Endothelial cell (in vitro differentiated cells): Measurements from ENCODE around the gene PEPD. TPM values are rescaled to one million over a fixed set of nuclear protein-coding genes. Genes with fewer than 3 reads are reported as not detected.

ENCODE experiments used
- DNase-seq: peaks from one replicate; pipeline ENCODE4 v3.0.0; 2021; ENCODE audit warnings: low spot score
- H3K27ac Mint-ChIP-seq: one replicate; pipeline ENCODE4 v1.8.0; 2021; ENCODE audit warnings: mixed read lengths, inconsistent platforms; ENCODE audit not compliant: unreplicated experiment
- H3K27me3 Mint-ChIP-seq: one replicate; pipeline ENCODE4 v1.8.0; 2021; ENCODE audit warnings: mild to moderate bottlenecking, moderate library complexity, mixed read lengths, inconsistent platforms; ENCODE audit not compliant: unreplicated experiment
- H3K36me3 Mint-ChIP-seq: one replicate; pipeline ENCODE4 v1.8.0; 2021; ENCODE audit warnings: mild to moderate bottlenecking, low read depth, mixed read lengths, inconsistent platforms; ENCODE audit not compliant: unreplicated experiment
- H3K4me1 Mint-ChIP-seq: one replicate; pipeline ENCODE4 v1.8.0; 2021; ENCODE audit warnings: mild to moderate bottlenecking, mixed read lengths, inconsistent platforms; ENCODE audit not compliant: unreplicated experiment
- H3K4me3 Mint-ChIP-seq: one replicate; pipeline ENCODE4 v1.8.0; 2021; ENCODE audit warnings: mild to moderate bottlenecking, mixed read lengths, inconsistent platforms; ENCODE audit not compliant: unreplicated experiment
- H3K9me3 Mint-ChIP-seq: one replicate; pipeline ENCODE4 v1.8.0; 2021; ENCODE audit warnings: mixed read lengths, inconsistent platforms; ENCODE audit not compliant: unreplicated experiment
- total RNA-seq: library from RNA; stranded (reverse); fragmentation: NEBNext Ultra II Directional; extraction: Animal tissue kit (Norgen Biotek cat#: 25700); gene quantifications from one replicate; pipeline ENCODE4 v1.2.1, GENCODE V29; 2021; ENCODE audit not compliant: unreplicated experiment
- TF ChIP-seq, protein P1 (sequence below): fragments of 200-600 bp; sonication (generic); IDR thresholded peaks from one replicate; pipeline ENCODE4 v1.5.0; 2021; ENCODE audit warnings: antibody characterized with exemption; ENCODE audit not compliant: unreplicated experiment

PEPD gene
- total RNA-seq, 1 donor from 2014 or later, result 40.5 TPM

DNA sequence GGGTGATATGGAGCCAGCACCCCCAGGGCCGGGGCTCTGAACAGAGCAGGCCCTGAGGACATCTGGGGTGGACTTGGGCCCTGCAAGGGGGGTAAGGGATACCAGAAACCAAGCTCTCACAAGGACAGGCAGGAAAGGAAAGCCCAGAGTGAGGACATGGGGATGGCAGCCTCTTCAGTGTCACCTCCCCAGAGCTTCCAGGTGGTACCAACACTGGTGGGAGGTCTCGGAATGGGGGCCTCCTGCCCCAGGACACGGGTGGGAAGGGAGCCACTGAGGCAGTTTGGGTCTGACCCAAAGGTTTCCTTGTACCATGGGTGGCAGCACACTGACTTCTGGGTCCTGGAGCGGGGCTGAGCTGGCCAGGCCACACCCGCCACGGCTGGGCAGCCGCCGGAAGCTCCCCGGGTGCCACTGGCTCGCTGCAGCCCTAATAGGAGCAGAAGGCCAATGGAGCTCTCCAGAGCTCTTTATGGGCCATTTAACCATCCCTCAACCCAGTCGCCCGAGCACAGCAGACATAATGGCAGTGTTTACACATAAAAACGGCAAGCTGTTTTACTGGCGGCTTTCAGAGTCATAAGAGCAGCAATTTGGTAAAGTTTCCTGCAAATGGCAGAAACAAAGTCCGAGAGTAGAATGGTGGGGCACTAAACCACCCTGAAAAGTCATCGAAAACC is 59.3 kb downstream of the PEPD start:
- Mint-ChIP-seq H3K4me1 (no peaks in the 10 kb centered on the region), H3K36me3 (peaks cover 6% of the 10 kb centered on the region), H3K4me3 (no peak overlapping the region), H3K9me3 (no peaks in the 10 kb centered on the region), H3K27me3 (peaks cover 2% of the 10 kb centered on the region), H3K27ac (no peak overlapping the region)
- TF ChIP-seq, protein P1, sequence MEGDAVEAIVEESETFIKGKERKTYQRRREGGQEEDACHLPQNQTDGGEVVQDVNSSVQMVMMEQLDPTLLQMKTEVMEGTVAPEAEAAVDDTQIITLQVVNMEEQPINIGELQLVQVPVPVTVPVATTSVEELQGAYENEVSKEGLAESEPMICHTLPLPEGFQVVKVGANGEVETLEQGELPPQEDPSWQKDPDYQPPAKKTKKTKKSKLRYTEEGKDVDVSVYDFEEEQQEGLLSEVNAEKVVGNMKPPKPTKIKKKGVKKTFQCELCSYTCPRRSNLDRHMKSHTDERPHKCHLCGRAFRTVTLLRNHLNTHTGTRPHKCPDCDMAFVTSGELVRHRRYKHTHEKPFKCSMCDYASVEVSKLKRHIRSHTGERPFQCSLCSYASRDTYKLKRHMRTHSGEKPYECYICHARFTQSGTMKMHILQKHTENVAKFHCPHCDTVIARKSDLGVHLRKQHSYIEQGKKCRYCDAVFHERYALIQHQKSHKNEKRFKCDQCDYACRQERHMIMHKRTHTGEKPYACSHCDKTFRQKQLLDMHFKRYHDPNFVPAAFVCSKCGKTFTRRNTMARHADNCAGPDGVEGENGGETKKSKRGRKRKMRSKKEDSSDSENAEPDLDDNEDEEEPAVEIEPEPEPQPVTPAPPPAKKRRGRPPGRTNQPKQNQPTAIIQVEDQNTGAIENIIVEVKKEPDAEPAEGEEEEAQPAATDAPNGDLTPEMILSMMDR, result no peak
- no peak for DNase-seq

DNA sequence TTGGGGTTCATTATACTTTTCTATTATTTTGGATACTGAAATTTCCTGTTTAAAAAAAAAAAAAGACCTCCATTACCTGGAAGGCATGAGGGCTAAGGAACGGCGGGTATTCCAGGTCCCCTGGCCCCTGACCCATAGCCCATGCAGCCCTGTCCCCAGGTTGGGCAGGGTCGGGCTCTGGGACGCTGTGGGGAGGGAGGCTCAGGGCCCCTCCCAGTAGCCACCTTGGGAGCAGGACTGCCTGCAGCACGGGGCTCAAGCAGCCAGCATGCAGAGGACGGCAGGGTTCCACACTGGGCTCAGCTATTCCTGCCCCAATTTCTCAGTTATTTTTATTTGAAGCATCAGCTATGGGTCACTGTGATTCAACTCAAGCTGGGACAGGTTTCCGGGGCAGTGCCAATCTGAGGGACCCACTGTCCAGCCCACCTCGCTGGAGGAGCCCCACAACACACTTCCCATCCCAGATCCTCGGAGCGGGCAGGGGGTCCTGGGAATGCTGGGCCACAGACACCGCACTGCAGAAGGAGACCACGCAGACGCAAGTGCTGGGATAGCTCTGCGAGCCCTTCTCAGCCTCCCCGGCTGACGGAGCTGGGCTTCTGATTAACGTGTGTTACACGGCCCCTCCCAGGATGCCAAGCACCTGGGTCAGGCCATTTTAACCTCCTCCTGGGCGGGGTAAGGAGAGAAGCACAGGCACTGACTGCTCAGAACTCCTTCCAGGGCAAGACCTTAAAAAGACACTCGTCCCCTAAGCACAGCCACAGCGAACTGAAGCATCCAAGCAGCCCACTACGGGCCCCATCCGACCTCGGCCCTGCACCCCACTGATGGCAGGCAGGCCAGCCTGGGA is 60.1 kb downstream of the PEPD start:
- TF ChIP-seq, protein P1, result no peak
- Mint-ChIP-seq H3K27ac (no peak overlapping the region), H3K9me3 (no peaks in the 10 kb centered on the region), H3K4me3 (no peak overlapping the region), H3K4me1 (no peaks in the 10 kb centered on the region), H3K36me3 (peaks cover 6% of the 10 kb centered on the region), H3K27me3 (peaks cover 2% of the 10 kb centered on the region)
- no peak for DNase-seq

DNA sequence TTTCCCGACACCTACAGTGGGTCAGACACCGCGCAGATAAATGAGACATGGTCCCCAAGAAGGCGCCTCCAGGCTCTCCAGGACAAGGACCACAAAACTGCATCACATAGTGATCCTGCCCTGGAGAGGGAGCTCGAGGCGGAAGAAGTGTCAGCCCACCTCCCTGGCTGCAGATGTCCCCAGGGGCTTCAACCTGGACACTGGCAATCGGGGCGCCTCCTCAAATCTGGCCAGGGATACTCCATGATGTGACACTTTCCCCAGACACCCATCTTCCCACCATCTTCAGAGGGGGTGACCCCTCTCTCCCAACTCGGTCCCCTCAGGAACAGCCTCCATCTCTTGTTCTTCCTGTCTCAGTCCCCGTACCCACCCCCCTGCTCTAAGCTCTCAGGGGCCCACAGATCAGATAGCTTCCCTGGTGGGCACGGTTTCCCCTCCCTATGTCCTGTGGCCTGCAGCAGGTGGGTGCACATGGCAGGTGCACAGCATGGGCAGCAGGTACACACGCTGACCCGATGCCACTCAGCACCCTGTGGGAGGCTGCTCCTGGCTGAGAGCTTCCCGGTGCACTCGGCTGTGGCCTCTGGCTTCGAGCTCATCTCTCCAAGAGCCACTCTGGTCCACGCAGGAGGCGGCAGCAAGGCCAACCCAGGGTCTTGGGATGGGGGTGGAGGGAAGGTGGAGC is 61.2 kb downstream of the PEPD start:
- H3K9me3 Mint-ChIP-seq, result no peaks in the 10 kb centered on the region
- TF ChIP-seq, protein P1, result no peak
- H3K36me3 Mint-ChIP-seq, result peaks cover 6% of the 10 kb centered on the region
- H3K4me3 Mint-ChIP-seq, result no peak overlapping the region
- no peak for DNase-seq
- no peak overlapping the region for H3K27ac Mint-ChIP-seq
- H3K4me1 Mint-ChIP-seq, result no peaks in the 10 kb centered on the region
- peaks cover 2% of the 10 kb centered on the region for H3K27me3 Mint-ChIP-seq

DNA sequence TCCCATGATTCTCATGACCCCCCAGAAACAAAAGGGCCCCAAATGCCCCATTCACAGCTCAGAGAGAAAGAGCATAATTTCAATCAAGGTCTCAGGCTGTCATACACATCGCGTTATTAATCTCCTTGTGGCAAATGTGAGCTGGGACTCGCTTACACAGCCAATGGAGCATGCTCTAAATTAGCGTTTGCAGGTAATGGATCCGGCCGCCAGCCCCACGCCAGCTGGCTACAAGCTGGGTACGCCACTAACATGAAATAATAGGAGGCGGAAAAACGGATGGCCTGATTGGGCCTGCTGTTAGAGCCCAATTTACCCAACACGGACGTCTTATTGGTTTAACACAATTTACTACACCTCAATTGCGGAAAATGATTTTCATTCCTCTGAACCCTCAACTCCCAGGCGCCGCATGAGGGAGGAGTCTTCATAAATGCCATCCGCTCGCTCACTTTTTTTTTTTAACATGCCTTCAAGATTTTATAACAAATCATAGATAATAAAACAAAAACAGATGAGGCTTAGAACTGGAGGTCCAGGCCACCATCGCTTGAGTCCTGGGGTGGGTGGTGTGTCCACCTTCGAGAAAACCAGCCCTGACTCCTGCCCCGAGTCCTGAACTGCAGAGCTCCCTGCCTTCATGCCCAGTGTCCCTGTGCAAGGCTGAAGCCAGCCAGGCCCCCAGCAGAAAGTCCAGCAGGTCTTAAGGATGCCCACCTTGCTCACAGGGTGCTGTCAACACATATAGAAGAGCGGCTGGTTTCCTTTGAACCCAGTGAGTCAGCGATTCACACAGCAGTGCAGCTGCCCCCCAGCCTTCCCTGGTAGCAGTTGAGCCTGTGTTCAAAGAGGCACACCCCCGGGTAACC is 62.1 kb downstream of the PEPD start:
- TF ChIP-seq, protein P1, result no peak
- no peak overlapping the region for H3K27ac Mint-ChIP-seq
- no peaks in the 10 kb centered on the region for H3K4me1 Mint-ChIP-seq
- H3K36me3 Mint-ChIP-seq, result peaks cover 6% of the 10 kb centered on the region
- no peak overlapping the region for H3K4me3 Mint-ChIP-seq
- H3K9me3 Mint-ChIP-seq, result no peaks in the 10 kb centered on the region
- H3K27me3 Mint-ChIP-seq, result no peaks in the 10 kb centered on the region
- no peak for DNase-seq
